ENCODE results near the gene ESPL1.

GRCh38 chr12:53325511-53326061, 57.5 kb downstream of the ESPL1 start:
- TF ChIP-seq CTCF (IDR thresholded peaks at IDR 0.05) = no peak
- no peak for TF ChIP-seq POLR2AphosphoS5 (IDR thresholded peaks at IDR 0.05; ENCODE audit: low read depth, low read length)
- no peak for TF ChIP-seq SIN3A (IDR thresholded peaks at IDR 0.05; ENCODE audit: borderline replicate concordance, insufficient read depth, low read depth, low read length)
- TF ChIP-seq REST (IDR thresholded peaks at IDR 0.05; ENCODE audit: insufficient read depth in 1 of 2, low read depth in 2 of 2, low read length in 1 of 2) = no peak
- no peak for TF ChIP-seq TCF7L2 (IDR thresholded peaks at IDR 0.05; ENCODE audit: low read depth, low read length)

Data from Panc1 (cell line).